Measurements from ENCODE around the gene UBE2O. TPM values are rescaled to one million over a fixed set of nuclear protein-coding genes. Genes with fewer than 3 reads are reported as not detected.
"Not testable (repeated sequence)": the region's sequence is repeated elsewhere in the genome, so short reads cannot be mapped to it uniquely, and the experiment has no call there.

The UBE2O gene
- total and polyA plus RNA-seq, 10 donors, result 7.2 to 55.9 (median 30.4) TPM

DNA sequence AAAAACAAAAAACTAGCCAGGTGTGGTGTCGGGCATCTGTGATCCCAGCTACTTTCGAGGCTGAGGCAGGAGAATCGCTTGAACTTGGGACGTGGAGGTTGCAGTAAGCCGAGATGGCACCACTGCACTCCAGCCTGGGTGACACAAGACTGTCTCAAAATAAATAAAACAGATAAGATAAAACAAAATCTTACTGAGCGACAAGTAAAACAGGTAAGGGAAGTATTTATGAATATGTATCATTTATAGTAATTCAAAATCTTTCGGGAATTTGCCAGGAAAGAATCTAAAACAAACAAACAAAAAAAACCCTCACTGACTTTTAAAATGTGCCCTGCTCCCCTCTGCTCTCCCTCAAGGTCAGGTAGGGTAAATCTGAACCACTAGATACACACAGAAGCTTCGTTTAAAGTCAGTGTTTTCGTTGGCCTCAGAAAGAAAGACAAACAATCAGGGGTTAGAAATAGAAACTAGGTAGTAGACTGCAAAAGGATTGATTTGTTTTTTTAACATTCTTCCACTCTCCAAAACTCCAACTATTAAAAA is 101.4 kb downstream of the UBE2O start:
- H3K4me3 ChIP-seq, result no peak overlapping the region
- WGBS, 5 donors, result 90 to 92% (median 91%) methylated on average over 9 of the region's 9 CpGs

DNA sequence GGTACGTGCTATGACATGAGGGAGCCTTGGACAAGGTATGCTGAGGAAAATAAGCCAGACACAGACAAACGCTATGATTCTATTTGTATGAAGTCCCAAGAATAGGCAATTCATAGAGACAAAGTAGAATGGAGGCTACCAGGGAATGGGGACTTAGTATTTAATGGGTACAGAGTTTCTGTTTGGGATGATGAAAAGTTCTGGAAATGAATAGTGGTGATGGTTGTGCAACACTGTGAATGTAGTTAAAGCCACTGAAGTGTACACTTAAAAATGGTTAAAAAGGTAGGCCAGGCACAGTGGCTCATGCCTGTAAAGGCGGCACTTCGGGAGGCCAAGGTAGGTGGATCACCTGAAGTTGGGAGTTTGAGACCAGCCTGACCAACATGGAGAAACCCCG is 102.5 kb downstream of the UBE2O start:
- TF ChIP-seq POLR2A (IDR thresholded peaks at IDR 0.05) (no peak), POLR2AphosphoS5 (IDR thresholded peaks at IDR 0.05) (no peak)
- TF ChIP-seq, protein P1, sequence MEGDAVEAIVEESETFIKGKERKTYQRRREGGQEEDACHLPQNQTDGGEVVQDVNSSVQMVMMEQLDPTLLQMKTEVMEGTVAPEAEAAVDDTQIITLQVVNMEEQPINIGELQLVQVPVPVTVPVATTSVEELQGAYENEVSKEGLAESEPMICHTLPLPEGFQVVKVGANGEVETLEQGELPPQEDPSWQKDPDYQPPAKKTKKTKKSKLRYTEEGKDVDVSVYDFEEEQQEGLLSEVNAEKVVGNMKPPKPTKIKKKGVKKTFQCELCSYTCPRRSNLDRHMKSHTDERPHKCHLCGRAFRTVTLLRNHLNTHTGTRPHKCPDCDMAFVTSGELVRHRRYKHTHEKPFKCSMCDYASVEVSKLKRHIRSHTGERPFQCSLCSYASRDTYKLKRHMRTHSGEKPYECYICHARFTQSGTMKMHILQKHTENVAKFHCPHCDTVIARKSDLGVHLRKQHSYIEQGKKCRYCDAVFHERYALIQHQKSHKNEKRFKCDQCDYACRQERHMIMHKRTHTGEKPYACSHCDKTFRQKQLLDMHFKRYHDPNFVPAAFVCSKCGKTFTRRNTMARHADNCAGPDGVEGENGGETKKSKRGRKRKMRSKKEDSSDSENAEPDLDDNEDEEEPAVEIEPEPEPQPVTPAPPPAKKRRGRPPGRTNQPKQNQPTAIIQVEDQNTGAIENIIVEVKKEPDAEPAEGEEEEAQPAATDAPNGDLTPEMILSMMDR (IDR thresholded peaks at IDR 0.05 in 8 of 11, conservative IDR thresholded peaks at IDR 0.05 in 3 of 11), result no peak
- H3K36me3 ChIP-seq, result peaks cover 0 to 34% (median 21%) of the 10 kb centered on the region in 6 donors
- 92 to 99% (median 96%) methylated on average over 5 of the region's 5 CpGs for WGBS, 5 donors
- no peak overlapping the region for H3K4me3 ChIP-seq
- H3K4me1 ChIP-seq, result peaks cover 6 to 35% (median 17%) of the 10 kb centered on the region in 6 donors
- no peaks in the 10 kb centered on the region for H3K27me3 ChIP-seq (replicated peaks in 1 of 7)
- intact Hi-C loops (cut with DNase I; ENCODE audit: low total_unique reads), result no loop called here
- H3K9me3 ChIP-seq, result no peaks in the 10 kb centered on the region
- no peak overlapping the region for H3K27ac ChIP-seq
- no peak for DNase-seq

More for the DNA sequence above, 101.4 kb downstream of the UBE2O start:
- TF ChIP-seq, protein P1 (IDR thresholded peaks at IDR 0.05 in 8 of 11, conservative IDR thresholded peaks at IDR 0.05 in 3 of 11), result no peak
- TF ChIP-seq POLR2AphosphoS5 (IDR thresholded peaks at IDR 0.05) (no peak), POLR2A (IDR thresholded peaks at IDR 0.05) (no peak)
- Histone ChIP-seq H3K9me3 (no peaks in the 10 kb centered on the region), H3K27ac (no peak overlapping the region), H3K36me3 (peaks cover 0 to 23% (median 13%) of the 10 kb centered on the region in 6 donors), H3K4me1 (peaks cover 6 to 35% (median 17%) of the 10 kb centered on the region in 6 donors), H3K27me3 (replicated peaks in 1 of 7) (no peaks in the 10 kb centered on the region)
- intact Hi-C loops (cut with DNase I; ENCODE audit: low total_unique reads), result no loop called here
- DNase-seq, result no peak

DNA sequence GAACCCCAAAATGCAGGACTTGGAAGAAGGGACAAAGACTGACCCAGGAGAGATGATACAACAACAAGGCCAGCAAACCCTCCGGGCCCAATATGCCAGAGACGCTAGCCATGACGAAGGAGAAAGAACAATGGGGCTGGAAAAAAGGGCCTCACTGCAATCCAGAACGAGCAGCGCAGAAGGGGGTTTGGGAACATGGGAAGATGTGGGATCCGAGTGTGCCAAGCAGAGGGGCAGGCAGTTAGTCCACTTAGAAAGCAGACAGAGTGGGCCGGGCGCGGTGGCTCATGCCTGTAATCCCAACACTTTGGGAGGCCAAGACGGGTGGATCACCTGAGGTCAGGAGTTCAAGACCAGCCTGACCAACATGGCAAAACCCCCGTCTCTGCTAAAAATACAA is 106.0 kb downstream of the UBE2O start:
- H3K27ac ChIP-seq; intact Hi-C loops (cut with DNase I; ENCODE audit: low total_unique reads); H3K4me1 ChIP-seq; H3K9me3 ChIP-seq; H3K4me3 ChIP-seq; H3K27me3 ChIP-seq (replicated peaks in 1 of 7); DNase-seq: not testable (repeated sequence)
- H3K36me3 ChIP-seq, result peaks cover 0 to 69% (median 47%) of the 10 kb centered on the region in 6 donors
- WGBS, 5 donors, result 93 to 97% (median 96%) methylated on average over 11 of the region's 11 CpGs

DNA sequence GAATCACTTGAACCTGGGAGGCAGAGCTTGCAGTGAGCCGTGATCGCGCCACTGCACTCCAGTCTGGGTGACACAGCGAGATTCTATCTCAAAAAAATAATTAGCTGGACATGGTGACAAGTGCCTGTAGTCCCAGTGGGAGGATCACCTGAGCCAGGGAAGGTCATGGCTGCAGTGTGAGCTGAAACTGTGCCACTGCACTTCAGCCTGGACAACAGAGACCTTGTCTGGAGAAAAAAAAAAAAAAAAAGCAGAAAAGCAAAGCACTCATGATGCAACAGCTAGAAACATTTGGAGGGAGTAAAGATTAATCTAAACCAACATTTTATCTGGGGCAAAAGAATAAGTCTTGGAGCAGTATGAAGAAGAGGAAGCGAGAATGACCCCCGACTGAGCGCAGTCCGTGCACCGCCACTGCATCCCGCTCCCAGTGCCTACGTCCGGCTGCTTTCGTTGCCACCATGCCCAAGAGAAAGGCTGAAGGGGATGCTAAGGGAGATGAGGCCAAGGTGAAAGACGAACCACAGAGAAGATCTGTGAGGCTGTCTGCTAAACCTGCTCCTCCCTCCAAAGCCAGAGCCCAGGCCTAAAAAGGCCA is 107.5 kb downstream of the UBE2O start:
- H3K4me3 ChIP-seq, result no peak overlapping the region
- H3K36me3 ChIP-seq, result peaks cover 0 to 84% (median 51%) of the 10 kb centered on the region in 6 donors
- peak; percentile 22 for DNase-seq
- WGBS, 5 donors, result 90 to 94% (median 92%) methylated on average over 14 of the region's 14 CpGs
- no peaks in the 10 kb centered on the region for H3K9me3 ChIP-seq
- no peaks in the 10 kb centered on the region for H3K27me3 ChIP-seq (replicated peaks in 1 of 7)
- intact Hi-C loops (cut with DNase I; ENCODE audit: low total_unique reads), result no loop called here
- no peaks in the 10 kb centered on the region for H3K4me1 ChIP-seq
- H3K27ac ChIP-seq, result no peak overlapping the region
- TF ChIP-seq POLR2AphosphoS5 (IDR thresholded peaks at IDR 0.05) (no peak), POLR2A (IDR thresholded peaks at IDR 0.05) (no peak)
- TF ChIP-seq, protein P1 (IDR thresholded peaks at IDR 0.05 in 8 of 11, conservative IDR thresholded peaks at IDR 0.05 in 3 of 11), result no peak

All from spleen (tissue), 11 donors.